ENCODE measurements around the gene MYH6. TPM values are rescaled to one million over a fixed set of nuclear protein-coding genes. Genes with fewer than 3 reads are reported as not detected.

Gene MYH6
- total and polyA plus RNA-seq, 2 donors (not counting 1 experiment from before 2014, with no cell fraction given): not detected

DNA sequence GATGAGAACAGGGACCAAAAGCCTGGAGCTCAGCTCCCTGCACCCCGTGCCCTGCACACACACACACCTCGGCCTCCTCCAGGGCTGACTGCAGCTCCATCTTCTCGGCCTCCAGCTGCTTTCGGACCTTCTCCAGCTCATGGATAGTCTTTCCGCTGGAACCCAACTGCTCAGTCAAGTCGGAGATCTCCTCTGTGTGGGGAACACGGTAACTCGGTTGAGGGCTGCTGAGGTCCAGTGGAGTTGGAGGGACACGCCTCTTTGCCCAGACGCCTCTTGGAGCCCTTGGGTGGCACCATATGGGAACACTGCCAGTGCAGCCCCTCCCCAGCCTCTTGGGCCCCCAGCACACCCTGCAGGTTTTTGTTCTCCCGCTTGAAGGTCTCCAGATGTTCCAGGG lies 8.7 kb upstream of the MYH6 start:
- Histone ChIP-seq H3K27me3 (replicated peaks in 1 of 4; ENCODE audit: control extremely low read depth in 1 of 4, control insufficient read depth in 3 of 4, insufficient read depth in 4 of 4, low read length in 3 of 4) (peaks cover 0 to 4% (median 1%) of the 10 kb centered on the region in 4 experiments), H4K20me1 (ENCODE audit: control insufficient read depth, insufficient read depth, low read length, poor library complexity, severe bottlenecking) (no peaks in the 10 kb centered on the region), H2AFZ (ENCODE audit: insufficient read depth, low read depth, low read length, poor library complexity, severe bottlenecking) (no peak overlapping the region), H3K4me2 (replicated peaks; ENCODE audit: low read depth, low read length, poor library complexity, severe bottlenecking) (no peak overlapping the region), H3K9ac (ENCODE audit: low read length) (no peak overlapping the region), H3K36me3 (replicated peaks in 1 of 2; ENCODE audit: control extremely low read depth in 1 of 2, control insufficient read depth in 1 of 2, extremely low read depth in 1 of 2, insufficient read depth in 2 of 2, low read length in 1 of 2) (no peaks in the 10 kb centered on the region), H3K4me3 (ENCODE audit: control extremely low read depth in 1 of 5, extremely low read depth in 1 of 5, insufficient read depth in 1 of 5, low read depth in 2 of 5, low read length in 4 of 5) (no peak overlapping the region), H3K4me1 (ENCODE audit: control insufficient read depth in 2 of 2, insufficient read depth in 2 of 2, low read length in 2 of 2) (no peaks in the 10 kb centered on the region), H3K79me2 (ENCODE audit: control insufficient read depth, insufficient read depth, low read length) (no peaks in the 10 kb centered on the region), H3K27ac (ENCODE audit: low read length in 2 of 2) (no peak overlapping the region), H3K9me3 (ENCODE audit: control extremely low read depth in 1 of 3, control insufficient read depth in 2 of 3, insufficient read depth in 1 of 3, low read length in 2 of 3) (no peaks in the 10 kb centered on the region)
- WGBS (ENCODE audit: insufficient coverage): 88% methylated on average over 11 of the region's 11 CpGs
- DNase-seq (no peak), ATAC-seq (ENCODE audit: low read depth) (no peak)
- Mint-ChIP-seq H3K27me3 (peaks cover 46% of the 10 kb centered on the region), H3K4me3 (no peak overlapping the region), H3K27ac (no peak overlapping the region), H3K9me3 (ENCODE audit: insufficient read depth) (no peaks in the 10 kb centered on the region), H3K4me1 (no peaks in the 10 kb centered on the region)
- CTCF ChIA-PET: no interaction called here
- TF ChIP-seq EZH2 (IDR thresholded peaks at IDR 0.05; ENCODE audit: borderline replicate concordance, insufficient read depth, low read depth, low read length, poor library complexity, severe bottlenecking): no peak
- no peak for TF ChIP-seq CTCF (IDR thresholded peaks at IDR 0.05)
- POLR2A ChIA-PET: no interaction called here
- intact Hi-C loops (cut with micrococcal nuclease): no loop called here

DNA sequence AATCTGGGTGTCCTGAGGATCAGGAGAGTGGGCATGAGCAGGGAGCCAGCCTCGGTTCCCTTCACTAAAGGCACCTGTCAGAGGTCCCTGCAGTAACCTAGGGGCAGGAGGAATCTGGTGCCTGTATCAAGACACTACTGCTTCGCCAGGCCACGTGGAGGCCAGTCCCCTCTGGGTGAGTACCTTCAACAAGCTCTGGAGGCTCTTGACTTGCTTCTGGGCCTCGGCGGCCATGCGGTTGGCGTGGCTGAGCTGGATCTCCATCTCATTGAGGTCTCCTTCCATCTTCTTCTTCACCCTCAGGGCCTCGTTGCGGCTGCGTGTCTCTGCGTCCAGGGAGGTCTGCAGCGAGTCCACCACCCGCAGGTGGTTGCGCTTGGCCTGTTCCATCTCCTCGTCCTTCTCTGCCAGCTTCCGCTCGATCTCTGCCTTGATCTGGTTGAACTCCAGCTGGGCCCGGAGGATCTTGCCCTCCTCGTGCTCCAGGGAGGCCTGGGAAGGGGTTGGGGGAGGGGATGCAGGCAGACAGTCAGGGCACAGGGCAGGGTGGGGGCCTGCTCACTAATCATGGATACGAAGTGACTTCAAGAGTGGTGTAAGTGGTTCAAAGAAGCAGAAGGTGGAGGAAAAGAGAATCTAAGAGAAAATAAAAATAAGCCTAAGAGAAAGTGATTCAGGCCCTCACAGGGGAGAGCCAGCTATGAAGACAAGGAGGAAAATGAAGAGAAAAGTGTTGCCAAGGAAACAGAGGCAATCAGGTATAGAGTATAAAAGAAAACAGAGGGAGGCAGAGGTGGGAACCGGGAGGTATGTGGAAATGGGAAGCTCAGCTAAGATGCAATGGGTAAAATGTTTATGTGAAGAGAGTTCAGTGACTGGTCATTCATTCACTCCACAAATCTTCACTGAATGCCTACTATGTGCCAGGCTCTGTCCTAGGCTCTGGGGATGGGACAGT lies 8.0 kb upstream of the MYH6 start:
- Histone ChIP-seq H3K9ac (ENCODE audit: low read length) (no peak overlapping the region), H3K27ac (ENCODE audit: low read length in 2 of 2) (no peak overlapping the region), H3K9me3 (ENCODE audit: control extremely low read depth in 1 of 3, control insufficient read depth in 2 of 3, insufficient read depth in 1 of 3, low read length in 2 of 3) (no peaks in the 10 kb centered on the region), H3K4me1 (ENCODE audit: control insufficient read depth in 2 of 2, insufficient read depth in 2 of 2, low read length in 2 of 2) (no peaks in the 10 kb centered on the region), H4K20me1 (ENCODE audit: control insufficient read depth, insufficient read depth, low read length, poor library complexity, severe bottlenecking) (no peaks in the 10 kb centered on the region), H3K36me3 (replicated peaks in 1 of 2; ENCODE audit: control extremely low read depth in 1 of 2, control insufficient read depth in 1 of 2, extremely low read depth in 1 of 2, insufficient read depth in 2 of 2, low read length in 1 of 2) (no peaks in the 10 kb centered on the region), H3K4me3 (ENCODE audit: control extremely low read depth in 1 of 5, extremely low read depth in 1 of 5, insufficient read depth in 1 of 5, low read depth in 2 of 5, low read length in 4 of 5) (no peak overlapping the region), H2AFZ (ENCODE audit: insufficient read depth, low read depth, low read length, poor library complexity, severe bottlenecking) (no peak overlapping the region), H3K4me2 (replicated peaks; ENCODE audit: low read depth, low read length, poor library complexity, severe bottlenecking) (no peak overlapping the region), H3K79me2 (ENCODE audit: control insufficient read depth, insufficient read depth, low read length) (no peaks in the 10 kb centered on the region), H3K27me3 (replicated peaks in 1 of 4; ENCODE audit: control extremely low read depth in 1 of 4, control insufficient read depth in 3 of 4, insufficient read depth in 4 of 4, low read length in 3 of 4) (peaks cover 0 to 6% (median 1%) of the 10 kb centered on the region in 4 experiments)
- TF ChIP-seq EZH2 (IDR thresholded peaks at IDR 0.05; ENCODE audit: borderline replicate concordance, insufficient read depth, low read depth, low read length, poor library complexity, severe bottlenecking) (no peak), CTCF (IDR thresholded peaks at IDR 0.05) (no peak)
- ChIA-PET POLR2A (no interaction called here), CTCF (no interaction called here)
- no peak overlapping the region for H3K4me3 Mint-ChIP-seq
- DNase-seq: no peak
- intact Hi-C loops (cut with micrococcal nuclease): no loop called here
- H3K27me3 Mint-ChIP-seq: peaks cover 51% of the 10 kb centered on the region
- no peak for ATAC-seq (ENCODE audit: low read depth)
- H3K9me3 Mint-ChIP-seq (ENCODE audit: insufficient read depth): no peaks in the 10 kb centered on the region
- H3K27ac Mint-ChIP-seq: no peak overlapping the region
- no peaks in the 10 kb centered on the region for H3K4me1 Mint-ChIP-seq
- 85% methylated on average over 11 of the region's 21 CpGs for WGBS (ENCODE audit: insufficient coverage)
